SHP77 treated with DMSO at 0.1 percent for 48 hours (cell line): ENCODE measurements around the gene FILIP1L.
A peak's percentile ranks its signal among the peaks of the same experiment; 100 is the strongest.
"Not testable (repeated sequence)": the region's sequence is repeated elsewhere in the genome, so short reads cannot be mapped to it uniquely, and the experiment has no call there.

Source experiments
- DNase-seq: peaks from one replicate; lab custom pipeline; 2025; lab: John Stamatoyannopoulos, UW

FILIP1L gene

GRCh38 chr3:99842826-99843589 is 271.3 kb downstream of the FILIP1L start:
- no peak for DNase-seq

GRCh38 chr3:99841949-99842348 is 272.4 kb downstream of the FILIP1L start:
- not testable (repeated sequence) for DNase-seq

GRCh38 chr3:99839613-99840012 is 274.7 kb downstream of the FILIP1L start:
- no peak for DNase-seq

GRCh38 chr3:99838755-99839154 is 275.5 kb downstream of the FILIP1L start:
- DNase-seq = no peak

- no peak for DNase-seq
Observed at GRCh38 chr3:99837715-99838114, 276.6 kb downstream of the FILIP1L start.

- no peak for DNase-seq
Observed at GRCh38 chr3:99836681-99837080, 277.6 kb downstream of the FILIP1L start.

GRCh38 chr3:99834211-99834957 is 279.9 kb downstream of the FILIP1L start:
- DNase-seq = no peak

GRCh38 chr3:99833617-99834205 is 280.6 kb downstream of the FILIP1L start:
- DNase-seq = no peak

GRCh38 chr3:99829844-99830243 is 284.5 kb downstream of the FILIP1L start:
- DNase-seq = no peak

GRCh38 chr3:99825004-99825640 is 289.2 kb downstream of the FILIP1L start:
- DNase-seq = no peak

- DNase-seq = no peak
Observed at GRCh38 chr3:99823723-99824711, 290.3 kb downstream of the FILIP1L start.

GRCh38 chr3:99818818-99819217 is 295.5 kb downstream of the FILIP1L start:
- DNase-seq = no peak

GRCh38 chr3:99817437-99818240 is 296.7 kb downstream of the FILIP1L start, which contains the start of gene CMSS1:
Gene CMSS1 (plus strand): TSS chr3:99817862.
- peak; percentile 81 for DNase-seq

- no peak for DNase-seq
Observed at GRCh38 chr3:99817047-99817436, 297.3 kb downstream of the FILIP1L start.

- no peak for DNase-seq
Observed at GRCh38 chr3:99810403-99810802, 303.9 kb downstream of the FILIP1L start.

GRCh38 chr3:99809565-99809964 is 304.7 kb downstream of the FILIP1L start:
- no peak for DNase-seq

- DNase-seq = peak; percentile 29
Observed at GRCh38 chr3:99808163-99808794, 306.0 kb downstream of the FILIP1L start.

GRCh38 chr3:99805160-99805559 is 309.1 kb downstream of the FILIP1L start:
- no peak for DNase-seq

GRCh38 chr3:99803297-99803696 is 311.0 kb downstream of the FILIP1L start:
- DNase-seq = no peak

- no peak for DNase-seq
Observed at GRCh38 chr3:99799422-99799821, 314.9 kb downstream of the FILIP1L start.
